ENCODE results near the gene ARMC6.
"Not testable (repeated sequence)": the region's sequence is repeated elsewhere in the genome, so short reads cannot be mapped to it uniquely, and the experiment has no call there.

The ARMC6 gene

DNA sequence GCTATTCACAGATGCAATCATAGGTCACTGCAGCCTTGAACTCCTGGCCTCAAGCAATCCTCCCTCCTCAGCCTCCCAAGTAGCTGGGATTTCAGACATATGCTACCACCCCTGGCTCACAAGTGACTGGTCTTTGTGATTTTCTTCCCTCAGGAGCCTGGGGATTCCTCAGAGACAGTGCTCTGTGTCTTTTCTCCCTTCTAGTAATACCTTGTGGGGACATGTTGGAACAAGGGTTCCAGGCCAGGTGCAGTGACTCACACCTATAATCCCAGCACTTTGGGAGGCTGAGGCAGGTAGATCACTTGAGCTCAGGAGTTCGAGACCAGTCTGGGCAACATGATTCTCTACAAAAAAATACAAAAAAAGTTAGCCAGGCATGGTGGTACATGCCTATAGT, 10.0 kb upstream of the ARMC6 start:
- not testable (repeated sequence) for DNase-seq

- DNase-seq: no peak
Observed at GRCh38 chr19:19025861-19026260, 7.5 kb upstream of the ARMC6 start.

- DNase-seq: no peak
Observed at GRCh38 chr19:19026299-19026971, 7.0 kb upstream of the ARMC6 start.

DNA sequence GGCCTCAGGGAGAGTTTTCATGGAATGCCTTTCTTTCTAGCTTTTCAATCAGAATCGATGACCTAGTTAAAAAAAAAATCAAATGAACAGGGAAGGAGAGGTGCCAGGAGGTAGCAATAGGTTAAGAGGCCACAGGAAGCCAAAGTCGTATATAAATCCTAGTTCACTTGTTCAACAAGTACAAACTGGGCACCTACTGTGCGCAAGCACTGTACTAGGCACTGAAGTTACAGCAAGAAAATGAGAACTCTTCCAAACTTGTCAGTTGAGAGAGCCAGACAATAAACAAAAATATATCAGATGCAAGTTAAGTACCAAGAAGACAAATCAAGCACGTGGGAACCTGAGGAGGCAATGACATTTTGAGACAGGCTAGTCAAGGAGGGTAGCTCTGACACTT, 6.2 kb upstream of the ARMC6 start:
- DNase-seq: no peak

- DNase-seq: no peak
Observed at GRCh38 chr19:19028526-19028925, 4.9 kb upstream of the ARMC6 start.

- DNase-seq: no peak
Observed at GRCh38 chr19:19031891-19032290, 1.5 kb upstream of the ARMC6 start.

DNA sequence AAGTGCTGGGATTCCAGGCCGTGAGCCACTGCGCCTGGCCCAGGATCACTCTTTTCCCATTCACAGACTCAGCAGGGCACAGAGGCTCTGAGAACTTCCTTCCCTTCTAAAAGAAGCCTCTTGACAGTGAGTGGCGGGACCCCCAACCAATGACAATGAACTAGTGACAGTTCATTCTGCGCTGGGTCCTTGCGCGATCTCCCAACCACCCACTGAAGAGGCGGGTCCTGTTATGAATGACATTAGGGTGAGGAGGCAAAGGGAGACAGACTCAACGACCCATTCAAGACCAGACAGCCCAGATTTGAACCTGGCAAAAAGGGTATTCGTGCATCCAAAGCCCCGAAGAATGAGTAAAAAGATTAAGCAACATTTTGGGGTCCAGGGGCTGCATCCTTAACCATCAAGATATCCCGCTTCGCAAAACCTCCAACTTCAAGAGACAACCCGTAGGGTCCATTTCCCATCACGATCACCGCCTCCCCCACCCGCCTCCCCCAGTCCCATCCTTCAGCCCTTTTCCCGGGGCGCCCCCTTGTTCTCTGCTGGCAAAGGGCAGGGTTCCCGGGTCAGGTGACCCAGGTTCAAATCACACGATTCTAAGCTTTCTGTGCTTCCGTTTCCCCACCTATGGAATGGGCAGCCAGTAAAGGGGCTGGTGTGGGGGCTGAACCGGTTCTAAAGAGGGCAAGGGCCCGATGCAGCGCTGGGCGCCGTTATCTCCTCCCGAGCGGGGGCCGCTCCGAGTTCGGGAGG, 805 bp upstream of the ARMC6 start:
- peak; percentile 59 for DNase-seq

DNA sequence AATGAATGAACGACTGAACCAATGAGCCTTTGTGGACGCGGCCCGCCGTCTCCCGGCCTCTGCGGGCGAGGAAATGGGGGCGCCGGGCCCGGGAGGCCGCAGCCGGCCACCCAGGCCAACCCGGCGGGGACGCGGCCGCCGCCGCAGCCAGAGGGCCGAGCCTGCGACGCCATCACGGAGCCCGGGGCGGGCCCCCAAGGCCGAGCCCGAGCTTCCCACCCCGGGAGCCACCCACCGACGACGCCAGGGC, 302 bp upstream of the ARMC6 start:
- no peak for DNase-seq

- DNase-seq: peak; percentile 61
Observed at GRCh38 chr19:19034204-19034624, 811 bp downstream of the ARMC6 start.

GRCh38 chr19:19039901-19040300, 6.5 kb downstream of the ARMC6 start:
- DNase-seq: no peak

- DNase-seq: no peak
Observed at GRCh38 chr19:19040417-19040816, 7.0 kb downstream of the ARMC6 start.

DNA sequence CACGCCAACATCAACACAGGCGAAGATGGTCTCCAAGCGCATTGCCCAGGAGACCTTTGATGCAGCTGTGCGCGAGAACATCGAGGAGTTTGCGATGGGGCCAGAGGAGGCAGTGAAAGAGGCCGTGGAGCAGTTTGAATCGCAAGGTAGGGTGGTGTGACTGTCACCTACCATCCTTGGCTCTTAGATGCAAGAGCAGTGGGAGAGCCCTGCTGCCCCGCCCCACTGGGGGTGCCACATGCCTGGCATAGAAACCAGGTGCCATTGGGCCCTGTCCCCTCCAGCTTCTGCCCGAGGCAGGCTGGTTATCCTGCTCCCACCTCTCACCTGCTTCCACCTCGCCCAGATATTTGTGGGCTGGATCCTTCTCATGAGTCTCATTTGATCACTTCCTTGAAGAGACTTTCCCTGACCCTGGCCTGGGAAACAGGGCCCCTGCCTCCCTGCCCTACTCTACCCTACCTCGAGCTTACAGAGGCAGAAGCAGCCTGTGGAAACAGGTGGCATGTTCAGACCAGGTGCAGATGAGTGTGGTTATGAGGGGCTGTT, 9.4 kb downstream of the ARMC6 start:
- DNase-seq: no peak

- DNase-seq: no peak
Observed at GRCh38 chr19:19043481-19043880, 10.1 kb downstream of the ARMC6 start.

DNA sequence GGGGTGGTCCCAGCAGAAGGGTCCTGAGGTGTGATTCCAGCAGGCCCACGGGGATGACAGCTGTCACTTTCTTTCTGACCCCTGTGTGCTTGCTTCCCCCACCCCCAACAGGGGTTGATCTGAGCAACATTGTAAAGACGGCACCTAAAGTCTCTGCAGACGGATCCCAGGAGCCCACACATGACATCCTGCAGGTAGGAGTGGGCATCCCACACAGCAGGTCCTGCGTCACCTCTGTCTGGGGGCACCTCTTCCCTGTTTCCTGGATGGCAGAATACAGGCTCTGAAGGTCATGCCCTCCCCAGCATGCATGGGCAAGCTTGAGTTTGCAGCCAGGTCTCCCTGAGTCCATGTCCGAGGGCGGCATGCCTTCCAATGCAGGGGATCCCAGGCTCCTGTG, 10.5 kb downstream of the ARMC6 start:
- DNase-seq: no peak

DNA sequence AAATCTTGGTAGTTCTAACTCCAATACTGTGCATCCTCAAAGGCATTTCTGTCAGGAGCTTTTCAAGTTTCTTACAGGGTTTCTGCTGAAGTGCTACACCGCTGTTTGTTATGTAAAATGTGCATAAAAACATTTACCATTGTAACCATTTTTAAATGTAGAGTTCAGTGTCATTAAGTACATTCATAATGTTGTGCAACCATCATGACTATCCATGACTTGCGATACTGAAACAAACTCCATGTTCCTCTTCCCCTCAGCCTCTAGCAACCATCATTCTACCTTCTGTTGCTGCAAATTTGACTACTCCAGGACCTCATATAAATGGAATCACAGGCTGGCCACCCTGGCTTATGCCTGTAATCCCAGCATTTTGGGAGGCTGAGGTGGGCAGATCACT, 16.0 kb downstream of the ARMC6 start:
- no peak for DNase-seq

- no peak for DNase-seq
Observed at GRCh38 chr19:19050104-19050503, 16.7 kb downstream of the ARMC6 start.

DNA sequence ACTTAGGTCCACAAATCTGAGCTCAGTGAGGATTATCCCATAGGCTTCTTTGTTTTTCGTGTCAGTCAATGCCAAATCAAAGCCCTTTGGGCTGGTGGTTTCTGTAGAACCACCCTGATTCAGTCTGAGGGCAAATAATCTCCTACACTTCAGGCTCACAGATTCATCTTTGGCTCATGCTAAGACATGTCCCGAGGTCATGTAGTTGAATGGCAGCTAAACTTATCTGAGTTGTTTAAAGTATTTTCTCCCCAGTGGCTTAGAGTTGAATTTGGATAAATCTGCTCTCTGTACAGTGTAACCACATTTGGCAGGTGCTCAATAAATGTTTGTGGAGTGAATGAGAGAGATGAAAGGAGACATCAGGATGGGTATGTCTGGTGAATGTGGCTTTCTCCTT, 17.3 kb downstream of the ARMC6 start:
- no peak for DNase-seq

DNA sequence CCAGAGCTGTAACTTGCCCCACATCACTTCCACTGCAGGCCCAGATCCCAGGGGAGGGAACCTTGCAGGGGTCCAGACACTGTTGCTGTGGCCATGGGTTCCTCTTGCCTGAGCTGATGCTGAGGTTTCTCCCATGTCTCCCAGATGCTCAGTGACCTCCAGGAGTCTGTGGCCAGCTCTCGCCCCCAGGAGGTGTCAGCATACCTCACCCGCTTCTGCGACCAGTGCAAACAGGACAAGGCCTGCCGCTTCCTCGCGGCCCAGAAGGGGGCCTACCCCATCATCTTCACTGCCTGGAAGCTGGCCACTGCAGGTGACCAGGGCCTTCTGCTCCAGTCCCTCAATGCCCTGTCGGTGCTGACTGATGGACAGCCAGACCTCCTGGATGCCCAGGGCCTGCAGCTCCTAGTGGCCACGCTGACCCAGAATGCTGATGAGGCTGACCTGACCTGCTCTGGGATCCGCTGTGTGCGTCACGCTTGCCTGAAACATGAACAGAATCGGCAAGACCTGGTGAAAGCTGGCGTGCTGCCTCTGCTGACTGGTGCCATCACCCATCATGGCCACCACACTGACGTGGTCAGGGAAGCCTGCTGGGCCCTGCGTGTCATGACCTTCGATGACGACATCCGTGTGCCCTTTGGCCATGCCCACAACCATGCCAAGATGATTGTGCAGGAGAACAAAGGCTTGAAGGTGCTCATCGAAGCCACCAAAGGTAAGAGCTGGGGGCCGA, 18.2 kb downstream of the ARMC6 start:
- DNase-seq: no peak

DNA sequence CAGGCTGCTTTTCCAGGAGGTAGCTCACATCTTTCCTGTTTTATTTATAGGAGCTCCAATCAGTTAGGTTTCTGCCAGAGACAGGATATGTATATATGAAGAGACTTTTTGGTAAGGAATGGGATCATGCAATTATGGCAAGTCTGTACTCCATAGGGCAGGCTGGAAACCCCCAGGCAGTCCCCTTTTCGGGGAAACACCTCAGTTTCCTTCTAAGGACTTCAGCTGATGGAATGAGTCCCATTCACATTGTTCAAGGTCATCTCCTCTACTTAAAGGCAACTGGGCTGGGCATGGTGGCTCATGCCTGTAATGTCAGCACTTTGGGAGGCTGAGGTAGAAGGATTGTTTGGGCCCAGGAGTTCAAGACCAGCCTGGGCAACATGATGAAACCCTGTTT, 19.5 kb downstream of the ARMC6 start:
- no peak for DNase-seq

DNA sequence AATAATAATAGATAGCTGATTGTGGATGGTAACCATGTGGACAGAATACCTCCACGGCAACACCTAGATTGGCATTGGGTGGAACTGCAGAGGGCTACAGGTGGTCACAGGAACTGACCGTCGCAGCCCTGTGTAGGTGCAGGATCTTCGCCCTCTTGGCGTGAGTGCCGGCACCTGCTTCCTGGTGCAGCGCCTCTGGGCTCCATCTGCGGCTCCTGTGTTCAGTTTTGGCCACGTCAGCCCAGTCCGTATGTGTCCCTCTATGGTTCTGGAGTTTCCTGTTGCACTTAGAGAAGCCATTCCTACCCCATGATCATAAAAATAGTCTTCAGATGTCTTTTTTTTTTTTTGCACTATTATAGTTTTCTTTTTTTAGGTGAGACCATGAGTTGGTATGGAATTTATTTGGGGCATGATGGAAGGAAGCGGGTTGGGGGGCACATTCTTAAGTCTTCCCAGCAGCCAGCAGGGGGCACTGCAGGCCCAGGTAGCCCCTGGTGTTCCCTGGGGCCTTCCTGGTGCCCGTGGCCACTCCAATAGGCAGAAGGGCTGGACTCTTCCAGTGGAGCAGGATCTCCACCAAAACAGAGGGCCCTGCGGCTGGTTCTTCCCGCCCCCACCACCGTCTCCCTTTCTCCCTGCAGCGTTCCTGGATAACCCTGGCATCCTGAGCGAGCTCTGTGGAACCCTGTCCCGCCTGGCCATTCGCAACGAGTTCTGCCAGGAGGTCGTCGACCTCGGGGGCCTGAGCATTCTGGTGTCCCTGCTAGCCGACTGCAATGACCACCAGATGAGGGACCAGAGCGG, 20.3 kb downstream of the ARMC6 start:
- no peak for DNase-seq

GRCh38 chr19:19054315-19054938, 21.0 kb downstream of the ARMC6 start:
- DNase-seq: no peak

- DNase-seq: no peak
Observed at GRCh38 chr19:19054939-19055440, 21.6 kb downstream of the ARMC6 start.
